IMR-90 (cell line): ENCODE results near the gene MIB1. TPM values are rescaled to one million over a fixed set of nuclear protein-coding genes. Genes with fewer than 3 reads are reported as not detected.

Source experiments
- ATAC-seq: fragments of 200-7000 bp; cut with Tn5 transposase; 2 replicates; pipeline ENCODE4 v1.9.1; 2020; ENCODE audit warnings: low read depth, mild to moderate bottlenecking, moderate library complexity
- BruUV-seq: library from RNA; stranded (reverse); fragments of 400-500 nt; replicated peaks from 2 replicates; lab custom pipeline; 2021; lab: Mats Ljungman, UMichigan
- CTCF ChIA-PET: fragments of 300-600 bp; formaldehyde crosslinking; extraction: SDS; loops from one replicate; lab custom pipeline; 2021; ENCODE audit warnings: antibody characterized with exemption; lab: Yijun Ruan, JAX
- POLR2A ChIA-PET: fragments of 300-600 bp; sonication (Branson Sonifier 250); formaldehyde crosslinking; loops from one replicate; lab custom pipeline; 2022; ENCODE audit warnings: antibody characterized with exemption; ENCODE audit not compliant: unreplicated experiment; lab: Charles Lee
- DNase-seq: peaks from one replicate; pipeline ENCODE4 v3.0.0; 2013
- H2AFZ ChIP-seq: replicated peaks from 2 replicates; pipeline ENCODE3; 2013; ENCODE audit warnings: low read length, mild to moderate bottlenecking; ENCODE audit not compliant: poor library complexity
- H2AK5ac ChIP-seq: 2 replicates; pipeline ENCODE4 v1.6.1; 2013; ENCODE audit warnings: low read depth, low read length, inconsistent platforms
- H2AK9ac ChIP-seq: replicated peaks from 2 replicates; pipeline ENCODE3; 2013; ENCODE audit warnings: mild to moderate bottlenecking, low read depth, low read length, moderate library complexity; ENCODE audit not compliant: poor library complexity
- H2BK120ac ChIP-seq: 2 replicates; pipeline ENCODE4 v1.6.1; 2013; ENCODE audit warnings: low read depth, low read length, inconsistent platforms
- H2BK15ac ChIP-seq: 3 replicates; pipeline ENCODE4 v1.6.1; 2013; ENCODE audit warnings: low read depth, low read length, inconsistent platforms
- H2BK20ac ChIP-seq: 2 replicates; pipeline ENCODE4 v1.6.1; 2013; ENCODE audit warnings: low read depth, mild to moderate bottlenecking, inconsistent platforms, low read length, moderate library complexity
- H2BK5ac ChIP-seq: 2 replicates; pipeline ENCODE4 v1.6.1; 2013; ENCODE audit warnings: mild to moderate bottlenecking, low read depth, low read length, inconsistent platforms; ENCODE audit not compliant: poor library complexity, severe bottlenecking
- H3K14ac ChIP-seq: replicated peaks from 2 replicates; pipeline ENCODE4 v1.6.1; 2013; ENCODE audit warnings: low read depth, low read length, inconsistent platforms
- H3K18ac ChIP-seq: 2 replicates; pipeline ENCODE4 v1.6.1; 2013; ENCODE audit warnings: low read depth, low read length, control low read depth
- H3K23ac ChIP-seq: 2 replicates; pipeline ENCODE4 v1.6.1; 2013; ENCODE audit warnings: low read depth, low read length, inconsistent platforms
- H3K27ac ChIP-seq: 2 replicates; pipeline ENCODE4 v1.5.1; 2013; ENCODE audit warnings: mild to moderate bottlenecking, control low read depth, low read length; ENCODE audit not compliant: insufficient read depth
- H3K27me3 ChIP-seq: 2 replicates; pipeline ENCODE4 v1.6.1; 2013; ENCODE audit warnings: low read length; ENCODE audit not compliant: control insufficient read depth, insufficient read depth
- H3K36me3 ChIP-seq: 2 replicates; pipeline ENCODE4 v1.6.1; 2013; ENCODE audit warnings: low read length, mixed read lengths; ENCODE audit not compliant: control insufficient read depth, insufficient read depth
- H3K4ac ChIP-seq: 2 replicates; pipeline ENCODE4 v1.6.1; 2013; ENCODE audit warnings: low read depth, low read length, inconsistent platforms
- H3K4me1 ChIP-seq: 2 replicates; pipeline ENCODE4 v1.6.1; 2013; ENCODE audit warnings: low read length, mixed read lengths; ENCODE audit not compliant: control insufficient read depth, insufficient read depth
- H3K4me2 ChIP-seq: 2 replicates; pipeline ENCODE4 v1.6.1; 2013; ENCODE audit warnings: low read depth, mild to moderate bottlenecking, control low read depth, low read length, moderate library complexity
- H3K4me3 ChIP-seq: 2 replicates; pipeline ENCODE4 v1.5.1; 2013; ENCODE audit warnings: low read depth, mild to moderate bottlenecking, control low read depth, low read length, moderate library complexity; ENCODE audit not compliant: insufficient read depth
- H3K56ac ChIP-seq: 2 replicates; pipeline ENCODE4 v1.6.1; 2013; ENCODE audit warnings: low read length, inconsistent platforms; ENCODE audit not compliant: insufficient read depth; ENCODE audit errors: extremely low read depth
- H3K79me1 ChIP-seq, 2 experiments: 2 replicates each; pipeline ENCODE4 v1.6.1; 2013; ENCODE audit warnings: low read length in 2 of 2, inconsistent platforms in 1 of 2, low read depth in 1 of 2
- H3K9ac ChIP-seq: 2 replicates; pipeline ENCODE4 v1.6.1; 2013; ENCODE audit warnings: low read depth, low read length, control low read depth
- H3K9me1 ChIP-seq: 2 replicates; pipeline ENCODE4 v1.6.1; 2013; ENCODE audit warnings: low read length, inconsistent platforms; ENCODE audit not compliant: insufficient read depth
- H3K9me3 ChIP-seq: 2 replicates; pipeline ENCODE4 v1.6.1; 2013; ENCODE audit warnings: low read length; ENCODE audit not compliant: control insufficient read depth, insufficient read depth
- H4K20me1 ChIP-seq: 2 replicates; pipeline ENCODE4 v1.6.1; 2013; ENCODE audit warnings: low read length, inconsistent platforms; ENCODE audit not compliant: insufficient read depth
- H4K5ac ChIP-seq: 2 replicates; pipeline ENCODE4 v1.6.1; 2013; ENCODE audit warnings: mild to moderate bottlenecking, low read depth, low read length, control low read depth
- H4K8ac ChIP-seq, 2 experiments: 2 replicates each; pipeline ENCODE4 v1.6.1; 2013; ENCODE audit warnings: low read depth in 2 of 2, low read length in 2 of 2, control low read depth in 1 of 2, inconsistent platforms in 1 of 2
- H4K91ac ChIP-seq: 2 replicates; pipeline ENCODE4 v1.6.1; 2013; ENCODE audit warnings: low read depth, low read length, inconsistent platforms; ENCODE audit not compliant: insufficient read depth
- CEBPB ChIP-seq: IDR thresholded peaks from 2 replicates; pipeline ENCODE4 v1.6.1; 2012; ENCODE audit warnings: low read depth, low read length, improper control_type of control experiment
- MAFK ChIP-seq: IDR thresholded peaks from 2 replicates; pipeline ENCODE4 v1.6.1; 2012; ENCODE audit warnings: low read depth, low read length, improper control_type of control experiment
- MAZ ChIP-seq: IDR thresholded peaks from 2 replicates; pipeline ENCODE4 v1.6.1; 2012; ENCODE audit warnings: low read depth, mild to moderate bottlenecking, low read length, improper control_type of control experiment, moderate library complexity, borderline replicate concordance
- NFE2L2 ChIP-seq: fragments of 150-350 bp; IDR thresholded peaks from 2 replicates; pipeline ENCODE4 v1.6.1; 2016; ENCODE audit warnings: low read depth, mild to moderate bottlenecking, low read length
- RAD21 ChIP-seq: IDR thresholded peaks from 2 replicates; pipeline ENCODE4 v1.6.1; 2012; ENCODE audit warnings: low read length, improper control_type of control experiment
- WGBS, 2 experiments: methylation state at CpG; one replicate each; pipeline versions ENCODE4 v1.1.5 to v1.1.7; 2013; ENCODE audit warnings: missing lambda C conversion rate in 2 of 2; ENCODE audit not compliant: insufficient read length in 1 of 2; ENCODE audit errors: extremely low coverage in 2 of 2; 5-methylcytosine and 5-hydroxymethylcytosine counted together
- dilution Hi-C: fragments of 300-500 bp; cut with HindIII; formaldehyde crosslinking; loops from one replicate; pipeline ENCODE4 v1.14.3; 2018; ENCODE audit warnings: low sequenced_read_pairs; ENCODE audit not compliant: unreplicated experiment
- in situ Hi-C: fragments of 300-500 bp; cut with MboI; formaldehyde crosslinking; loops from 3 replicates; pipeline ENCODE4 v1.14.3; 2019; ENCODE audit warnings: low sequenced_read_pairs, inconsistent platforms, mixed read lengths
- intact Hi-C: fragments of 100-400 bp; cut with micrococcal nuclease; formaldehyde crosslinking; loops from 2 replicates; pipeline ENCODE4 v1.10.0; 2022
- polyA plus RNA-seq, 3 experiments: library from polyadenylated mRNA; depleted of rRNA; stranded (reverse); fragments of >200 nt; gene quantifications; 2 replicates each; pipeline ENCODE4 v1.2.3, GENCODE V29; 2012; ENCODE audit warnings: low replicate concordance in 1 of 3
- total RNA-seq: library from RNA; depleted of rRNA; stranded (reverse); fragments of >200 nt; gene quantifications from 2 replicates; pipeline ENCODE4 v1.2.3, GENCODE V29; 2012
- TF ChIP-seq, protein P1 (sequence below): conservative IDR thresholded peaks from 2 replicates; pipeline ENCODE4 v1.5.1; 2012; ENCODE audit warnings: mild to moderate bottlenecking, low read depth, low read length, improper control_type of control experiment

The MIB1 gene
- total and polyA plus RNA-seq, 2 of the 4 experiments (the other 2 are of a cell fraction), result 5.9 to 80.1 TPM

DNA sequence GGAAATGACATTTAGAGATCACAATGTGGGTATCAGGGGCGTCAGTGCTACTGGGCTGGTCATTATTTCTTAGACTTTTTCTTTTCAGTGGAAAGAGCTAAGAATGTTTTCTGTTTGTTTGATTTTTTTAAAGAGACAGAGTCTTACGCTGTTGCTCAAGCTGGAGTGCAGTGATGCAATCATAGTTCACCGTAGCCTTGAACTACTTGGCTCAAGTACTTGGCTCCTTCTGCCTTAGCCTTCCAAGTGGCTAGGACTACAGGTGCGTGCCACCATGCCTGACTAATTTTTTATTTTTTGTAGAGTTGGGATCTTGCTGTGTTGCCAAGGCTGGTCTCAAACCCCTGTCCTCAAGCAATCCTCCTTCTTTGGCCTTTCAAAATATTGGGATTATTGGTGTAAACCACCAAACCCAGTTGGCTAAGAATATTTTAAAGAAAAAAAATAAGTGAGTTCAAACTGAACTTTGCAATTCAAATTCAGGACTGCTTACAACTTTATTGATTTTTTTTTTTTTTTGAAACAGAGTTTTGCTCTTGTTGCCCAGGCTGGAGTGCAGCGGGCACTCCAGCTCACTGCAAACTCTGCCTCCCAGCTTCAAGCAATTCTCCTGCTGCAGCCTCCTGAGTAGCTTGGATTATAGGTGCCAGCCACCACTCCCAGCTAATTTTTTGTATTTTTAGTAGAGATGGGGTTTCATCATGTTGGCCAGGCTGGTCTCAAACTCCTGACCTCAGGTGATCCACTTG lies 154.2 kb downstream of the MIB1 start:
- TF ChIP-seq, protein P1, sequence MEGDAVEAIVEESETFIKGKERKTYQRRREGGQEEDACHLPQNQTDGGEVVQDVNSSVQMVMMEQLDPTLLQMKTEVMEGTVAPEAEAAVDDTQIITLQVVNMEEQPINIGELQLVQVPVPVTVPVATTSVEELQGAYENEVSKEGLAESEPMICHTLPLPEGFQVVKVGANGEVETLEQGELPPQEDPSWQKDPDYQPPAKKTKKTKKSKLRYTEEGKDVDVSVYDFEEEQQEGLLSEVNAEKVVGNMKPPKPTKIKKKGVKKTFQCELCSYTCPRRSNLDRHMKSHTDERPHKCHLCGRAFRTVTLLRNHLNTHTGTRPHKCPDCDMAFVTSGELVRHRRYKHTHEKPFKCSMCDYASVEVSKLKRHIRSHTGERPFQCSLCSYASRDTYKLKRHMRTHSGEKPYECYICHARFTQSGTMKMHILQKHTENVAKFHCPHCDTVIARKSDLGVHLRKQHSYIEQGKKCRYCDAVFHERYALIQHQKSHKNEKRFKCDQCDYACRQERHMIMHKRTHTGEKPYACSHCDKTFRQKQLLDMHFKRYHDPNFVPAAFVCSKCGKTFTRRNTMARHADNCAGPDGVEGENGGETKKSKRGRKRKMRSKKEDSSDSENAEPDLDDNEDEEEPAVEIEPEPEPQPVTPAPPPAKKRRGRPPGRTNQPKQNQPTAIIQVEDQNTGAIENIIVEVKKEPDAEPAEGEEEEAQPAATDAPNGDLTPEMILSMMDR, result no peak
- no peak for TF ChIP-seq MAFK
- TF ChIP-seq CEBPB, result peak; percentile 89
- TF ChIP-seq NFE2L2, result no peak
- TF ChIP-seq MAZ, result no peak
- no peak for TF ChIP-seq RAD21
- dilution Hi-C loops, result no loop called here
- CTCF ChIA-PET, result interaction anchor here (0.6 kb wide), 1 partner anchor 690 kb away, joined by 3 read pairs; no protein-coding TSS in a partner anchor

More for the DNA sequence above, 154.2 kb downstream of the MIB1 start:
- Histone ChIP-seq H2AFZ (no peak overlapping the region), H3K9ac (no peak overlapping the region), H2AK5ac (no peak overlapping the region), H3K4me1 (no peaks in the 10 kb centered on the region), H2BK120ac (no peak overlapping the region), H4K91ac (no peak overlapping the region), H3K9me1 (no peaks in the 10 kb centered on the region), H2BK5ac (no peak overlapping the region), H4K8ac (no peak overlapping the region), H3K14ac (no peak overlapping the region), H3K18ac (no peak overlapping the region), H4K5ac (no peak overlapping the region), H4K20me1 (no peaks in the 10 kb centered on the region), H3K79me1 (no peaks in the 10 kb centered on the region), H3K36me3 (no peaks in the 10 kb centered on the region), H3K4ac (no peak overlapping the region), H3K27me3 (no peaks in the 10 kb centered on the region; the same call in 1 of the 2 replicates), H3K9me3 (no peaks in the 10 kb centered on the region), H3K4me2 (no peak overlapping the region), H2BK20ac (no peak overlapping the region), H3K4me3 (no peak overlapping the region), H2BK15ac (no peak overlapping the region), H3K23ac (no peak overlapping the region), H3K56ac (no peak overlapping the region), H2AK9ac (no peak overlapping the region), H3K27ac (no peak overlapping the region)
- no TSS peak for BruUV-seq
- intact Hi-C loops, result loop anchor here (5.0 kb wide), 2 partner anchors 668 to 903 kb away; no protein-coding TSS in a partner anchor
- POLR2A ChIA-PET, result interaction anchor here (0.6 kb wide), 1 partner anchor 26 kb away, joined by 3 read pairs; no protein-coding TSS in a partner anchor
- DNase-seq (peak; percentile 51), ATAC-seq (0 out of 2 replicates have a peak, but pooled peaks have one; percentile 29)
- in situ Hi-C loops, result no loop called here
- WGBS, 2 experiments, result no CpG with 5 or more reads among the region's 5 CpGs
